NCI-H1417 (cell line): ENCODE results near the gene EXOC3L4.

Experiments used
- DNase-seq, 3 experiments: peaks; one replicate each; lab custom pipeline; 2025; lab: John Stamatoyannopoulos, UW

Gene EXOC3L4

DNA sequence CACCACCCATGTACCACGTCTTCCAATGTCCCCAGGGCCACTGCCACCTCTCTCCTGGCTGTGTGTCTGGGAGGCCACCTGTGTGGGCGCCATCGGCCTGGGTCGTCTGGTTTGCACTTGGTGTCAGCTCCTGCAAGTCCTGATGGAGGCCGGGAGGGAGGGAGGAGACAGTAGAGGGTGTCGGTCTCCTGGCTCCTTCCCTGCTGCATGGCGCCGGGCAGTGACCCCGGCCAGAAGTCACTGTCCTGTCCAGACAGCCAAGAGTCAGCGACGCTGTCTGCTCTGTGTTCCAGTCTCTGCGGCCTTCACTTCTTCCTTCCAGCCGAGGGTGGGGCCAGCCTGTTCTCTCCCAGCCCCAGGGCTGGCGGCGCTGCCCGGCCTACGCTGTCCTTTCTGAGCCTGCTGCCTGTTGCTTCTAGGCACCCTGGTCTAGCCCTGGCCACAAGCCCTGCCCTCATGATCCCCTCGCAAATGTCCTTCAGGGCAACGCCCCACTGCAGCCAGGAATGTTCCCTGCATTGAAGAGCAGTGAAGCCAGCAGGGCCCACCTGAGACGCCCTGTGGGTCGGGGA, 23.5 kb upstream of the EXOC3L4 start:
- no peak for DNase-seq

DNA sequence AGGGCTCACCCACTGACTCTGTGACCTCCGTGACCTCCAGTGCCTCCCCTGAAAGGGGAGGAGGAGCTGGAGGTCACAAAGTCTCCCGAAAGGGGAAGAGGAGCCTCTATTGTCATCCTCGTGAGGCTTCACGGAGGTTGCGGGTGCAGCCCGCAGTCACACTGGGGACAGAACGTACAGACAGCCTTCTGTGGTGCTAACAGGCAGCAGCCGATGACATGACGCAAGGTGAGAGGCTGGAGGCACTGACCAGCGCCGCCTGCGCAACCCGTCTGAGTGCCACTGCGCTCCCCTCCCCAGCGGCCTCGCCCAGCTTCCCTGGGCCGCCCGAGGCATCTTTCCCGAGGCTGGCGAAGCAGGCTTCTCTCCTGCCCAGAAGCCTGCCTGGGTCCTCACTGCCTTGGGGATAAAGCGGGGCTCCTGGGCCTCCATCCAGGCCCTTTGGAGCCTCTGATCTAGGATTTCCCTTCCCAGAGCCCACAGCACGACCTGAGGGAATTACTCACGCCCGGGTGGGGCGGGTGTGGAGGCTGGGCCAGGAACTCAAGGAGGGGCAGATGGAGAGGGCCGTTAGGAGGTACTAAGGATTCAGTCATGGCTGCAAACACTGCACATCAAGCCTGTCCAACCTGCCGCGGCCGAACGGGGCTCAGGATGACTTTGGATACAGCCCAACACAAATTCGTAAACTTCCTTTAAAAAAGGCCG, 22.8 kb upstream of the EXOC3L4 start:
- DNase-seq = no peak

DNA sequence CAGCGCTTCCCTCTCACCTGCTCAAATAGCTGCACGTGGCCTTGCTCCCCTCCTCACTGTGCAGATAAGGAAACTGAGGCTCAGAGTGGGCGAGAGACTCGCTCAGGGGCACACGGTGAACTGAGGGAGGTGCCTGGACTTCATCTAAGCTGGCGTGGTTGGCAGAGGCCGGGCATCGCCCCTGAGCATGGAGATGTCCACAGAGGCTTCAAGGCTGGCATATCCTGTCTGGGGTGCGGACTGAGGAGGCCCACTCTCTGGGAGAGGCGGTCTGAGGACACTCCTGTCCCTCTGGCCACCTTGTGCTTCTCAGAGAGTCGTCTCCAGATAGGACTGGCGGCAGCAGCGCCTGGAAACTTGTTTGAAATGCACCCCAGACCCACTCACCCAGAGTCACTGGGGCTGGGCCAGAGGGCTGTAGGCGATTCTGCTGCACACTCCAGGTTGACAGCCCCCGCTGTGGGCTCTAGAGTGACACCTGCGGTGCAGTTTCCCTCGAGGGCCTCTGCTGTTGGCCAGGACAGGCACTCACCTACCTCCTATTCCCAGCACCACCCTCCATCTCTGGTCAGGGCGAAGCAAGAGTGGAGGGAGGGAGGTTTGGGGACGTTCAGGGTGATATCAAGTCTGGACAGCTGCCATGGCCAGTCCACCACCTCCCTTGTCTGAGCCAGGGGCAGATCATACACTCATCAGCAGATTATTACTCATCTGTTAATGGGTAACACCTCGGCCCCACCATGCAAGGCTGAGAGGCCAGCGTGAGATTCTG, 21.7 kb upstream of the EXOC3L4 start:
- DNase-seq = peak in 1 of 3 experiments; percentile 7

DNA sequence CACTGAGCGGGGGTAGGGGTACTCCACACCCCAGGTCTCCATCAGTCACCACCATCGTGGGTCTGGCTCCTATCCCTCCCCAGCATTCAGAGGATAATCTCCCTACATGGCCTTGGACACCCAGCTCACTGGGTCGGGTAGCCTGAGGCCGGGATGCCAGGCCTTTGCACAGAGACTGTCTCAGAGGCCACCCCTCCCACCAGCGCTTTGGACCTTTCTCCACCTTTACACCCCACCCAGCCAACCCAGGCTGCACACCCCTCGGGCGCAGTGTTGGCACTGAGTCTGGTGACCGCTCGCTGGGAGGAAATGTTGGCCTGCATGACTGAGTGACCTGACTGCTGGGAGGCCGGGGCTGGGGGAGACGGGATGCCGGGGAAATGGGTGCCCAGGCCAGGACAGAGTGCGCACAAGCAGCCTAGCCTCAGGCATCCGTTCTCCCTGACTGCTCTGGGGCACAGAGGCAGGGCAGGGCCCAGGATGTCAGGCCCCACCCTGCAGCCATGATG, 21.1 kb upstream of the EXOC3L4 start:
- no peak for DNase-seq

DNA sequence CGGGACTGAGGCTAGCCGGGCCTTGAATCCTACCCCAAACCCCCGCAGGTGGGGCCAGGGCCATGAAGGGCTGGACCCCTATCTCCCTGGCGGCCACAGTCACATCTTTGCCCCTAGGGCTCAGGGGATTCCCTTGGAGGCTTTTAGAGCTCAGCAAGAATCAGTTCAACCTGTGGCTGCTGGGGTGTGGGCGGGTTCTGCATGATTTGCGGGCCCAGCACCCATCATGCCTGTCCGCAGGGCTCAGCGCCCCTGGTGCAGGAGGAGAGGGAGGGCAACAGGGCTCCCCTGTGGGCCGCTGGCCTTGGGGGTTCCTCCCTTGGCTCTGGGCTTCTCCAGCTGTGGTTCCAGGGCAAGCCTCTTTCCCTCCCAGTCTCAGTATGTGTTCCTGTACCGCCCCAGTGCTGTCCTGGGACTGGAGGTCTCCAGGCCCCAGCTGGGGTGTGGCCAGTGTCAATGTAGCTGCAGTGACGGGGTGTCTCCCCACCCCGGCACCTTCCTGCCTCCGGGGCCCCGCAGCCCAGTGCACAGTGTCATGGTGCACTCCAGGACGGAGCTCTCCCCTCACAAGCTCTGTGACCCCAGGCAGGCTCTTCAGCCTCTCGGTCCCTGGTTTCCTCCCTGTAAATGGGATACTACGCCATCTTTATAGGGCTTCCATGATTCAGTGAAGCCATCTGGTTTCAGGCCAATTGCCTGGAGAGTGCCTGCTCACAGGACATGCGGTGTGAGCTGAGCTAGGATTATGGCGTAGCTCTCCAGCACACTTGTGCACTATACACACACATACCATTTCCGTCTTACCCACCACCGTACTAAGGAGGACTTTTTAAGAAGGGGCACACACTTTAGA, 20.4 kb upstream of the EXOC3L4 start:
- no peak for DNase-seq

DNA sequence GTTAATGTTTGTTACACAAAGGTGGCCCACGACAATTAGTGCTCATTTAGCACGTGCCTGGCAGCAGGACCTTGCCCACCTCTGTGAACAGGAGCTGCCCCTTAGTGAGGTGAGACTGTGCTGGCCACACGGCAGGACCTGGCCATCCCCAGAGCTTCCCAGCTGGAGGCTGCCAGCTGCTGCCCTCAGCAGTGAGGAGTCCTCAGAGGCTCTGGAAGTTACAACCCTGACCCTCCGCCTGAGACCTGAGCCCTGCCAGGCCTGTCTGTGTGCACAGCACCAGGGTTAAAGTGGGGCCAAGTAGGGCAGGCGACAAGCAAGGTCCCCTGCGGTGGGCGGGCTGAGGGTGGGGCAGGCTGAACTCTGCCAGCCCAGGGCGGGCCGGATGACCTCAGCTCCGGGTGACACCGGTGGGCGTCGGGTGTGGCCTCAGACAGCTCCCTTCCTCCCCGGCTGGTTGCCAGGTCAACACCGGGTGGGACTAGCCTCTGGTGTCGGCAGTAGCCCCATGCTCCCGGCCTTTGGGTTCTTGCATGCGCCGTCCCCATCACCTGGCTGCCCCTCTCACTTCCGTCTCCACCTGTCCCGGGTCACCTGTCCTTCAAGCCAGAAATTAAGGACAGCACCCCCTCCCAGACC, 19.7 kb upstream of the EXOC3L4 start:
- DNase-seq = peak in 2 of 3 experiments; percentile 48 to 69

DNA sequence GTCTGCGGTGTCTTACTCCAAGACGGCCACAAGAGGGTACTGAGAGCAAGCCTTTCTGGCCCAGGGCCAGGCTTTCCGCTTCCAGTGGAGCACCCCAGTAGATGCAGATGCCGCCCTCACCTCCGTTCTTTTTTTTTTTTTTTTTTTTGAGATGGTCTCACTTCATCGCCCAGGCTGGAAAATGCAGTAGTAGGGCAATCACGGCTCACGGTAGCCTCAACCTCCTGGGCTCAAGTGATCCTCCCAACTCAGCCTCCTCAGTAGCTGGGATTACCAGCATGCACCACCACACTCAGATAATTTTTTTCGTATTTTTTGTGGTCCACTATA, 16.1 kb upstream of the EXOC3L4 start:
- DNase-seq = peak; percentile 71 to 92 (median 91)

DNA sequence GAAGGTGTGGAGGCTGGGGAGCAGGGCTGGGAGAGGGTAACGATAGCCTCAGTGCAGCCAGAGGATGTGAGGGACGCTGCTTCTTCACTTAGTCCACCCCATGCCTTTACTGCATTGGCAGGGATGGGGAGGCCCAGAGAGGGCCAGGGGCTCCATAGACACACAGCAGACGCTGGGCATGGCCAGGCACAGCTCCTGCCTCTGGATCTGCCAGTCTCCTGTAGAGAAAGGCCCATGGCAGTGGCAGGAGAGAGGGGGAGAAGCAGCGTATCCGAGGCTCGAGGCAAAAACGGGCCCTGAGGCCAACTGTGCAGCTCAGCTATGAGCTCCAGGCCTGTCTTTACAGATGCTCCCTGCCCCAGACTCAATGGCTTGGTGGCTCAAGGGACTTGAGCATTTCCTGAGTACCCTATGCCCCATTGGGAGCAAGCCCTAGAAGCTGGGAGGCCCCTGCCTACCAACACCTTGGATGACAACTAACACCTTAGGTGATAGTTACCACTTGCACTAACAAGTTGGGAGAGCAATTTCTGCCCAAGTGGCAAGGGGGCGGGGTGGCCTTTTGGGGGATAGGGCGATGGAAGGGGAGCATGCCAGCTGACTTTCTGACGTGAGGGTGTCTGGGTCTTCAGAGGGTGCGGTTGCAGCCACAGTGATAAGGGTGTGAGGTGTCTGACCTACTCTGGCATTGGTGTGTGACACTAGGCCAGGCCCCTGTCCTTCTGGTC, 15.5 kb upstream of the EXOC3L4 start:
- DNase-seq = no peak

DNA sequence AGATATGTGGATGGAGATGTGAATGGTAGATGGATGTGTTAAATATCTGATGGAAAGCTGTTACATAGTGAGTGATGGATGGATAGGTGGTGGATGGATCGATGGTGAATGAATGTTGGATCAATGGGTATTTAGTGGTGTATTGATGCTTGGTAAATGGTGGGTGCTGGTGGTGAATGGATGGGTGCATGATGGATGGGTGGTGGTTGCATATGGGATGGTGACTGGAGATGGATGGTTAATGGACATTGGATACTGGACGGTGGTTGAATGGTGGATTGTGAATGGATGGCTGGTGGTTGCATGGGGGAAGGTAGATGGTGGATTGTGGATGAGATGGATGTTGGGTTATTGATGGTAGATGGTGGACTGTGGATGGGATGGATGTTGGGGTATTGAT, 12.6 kb upstream of the EXOC3L4 start:
- DNase-seq = no peak

DNA sequence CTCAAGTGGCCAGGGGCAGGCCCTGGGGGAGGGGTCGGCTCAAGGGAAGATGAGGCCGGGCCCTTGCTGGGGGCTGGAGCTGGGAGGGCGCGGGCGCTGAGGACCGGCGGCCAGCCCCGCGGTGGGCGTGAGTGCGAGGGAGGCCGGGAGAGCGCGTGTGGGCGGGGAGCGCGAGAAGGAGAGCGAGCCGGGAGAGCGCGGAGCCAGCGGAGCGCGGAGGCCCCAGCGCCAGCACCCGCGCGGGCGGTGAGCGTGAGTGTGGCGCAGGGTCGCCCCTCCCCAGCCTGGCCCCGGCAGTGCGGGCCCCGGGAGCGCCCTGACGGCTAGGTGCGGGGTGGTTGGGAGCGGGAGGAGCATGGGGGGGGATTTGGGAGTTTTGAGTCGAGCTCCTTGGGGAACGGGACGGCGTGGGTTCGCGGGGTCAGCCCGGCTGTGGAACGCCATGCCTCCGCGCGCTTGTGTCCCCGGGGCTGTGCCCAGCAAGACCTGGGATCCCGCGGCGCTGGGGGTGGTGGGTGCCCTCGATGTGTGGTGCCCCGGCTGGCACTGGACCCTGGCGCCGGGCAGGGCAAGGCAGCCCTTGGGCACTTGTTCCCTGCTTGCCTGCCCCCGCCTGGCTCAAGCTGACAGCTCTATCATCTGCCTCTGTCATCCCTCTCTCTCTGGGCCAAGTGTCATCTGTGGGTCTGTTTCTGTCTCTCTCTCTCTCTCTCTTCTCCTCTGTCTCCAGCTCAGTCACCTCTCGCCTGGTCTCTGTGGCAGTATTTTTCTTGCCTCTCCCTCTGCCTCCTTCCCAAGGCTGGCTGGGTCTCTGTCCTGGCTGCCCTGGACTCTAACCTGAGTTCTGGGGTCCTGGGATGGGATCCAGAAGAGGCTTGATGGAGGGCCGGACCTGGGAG, 10.3 kb upstream of the EXOC3L4 start, which contains the start of gene LBHD2:
Gene LBHD2 (plus strand): TSS at position 190 of the 899 bp plus-strand sequence. CDS start 1,803 bp downstream, outside the sequence.
- DNase-seq = peak in 2 of 3 experiments; percentile 24 to 25

DNA sequence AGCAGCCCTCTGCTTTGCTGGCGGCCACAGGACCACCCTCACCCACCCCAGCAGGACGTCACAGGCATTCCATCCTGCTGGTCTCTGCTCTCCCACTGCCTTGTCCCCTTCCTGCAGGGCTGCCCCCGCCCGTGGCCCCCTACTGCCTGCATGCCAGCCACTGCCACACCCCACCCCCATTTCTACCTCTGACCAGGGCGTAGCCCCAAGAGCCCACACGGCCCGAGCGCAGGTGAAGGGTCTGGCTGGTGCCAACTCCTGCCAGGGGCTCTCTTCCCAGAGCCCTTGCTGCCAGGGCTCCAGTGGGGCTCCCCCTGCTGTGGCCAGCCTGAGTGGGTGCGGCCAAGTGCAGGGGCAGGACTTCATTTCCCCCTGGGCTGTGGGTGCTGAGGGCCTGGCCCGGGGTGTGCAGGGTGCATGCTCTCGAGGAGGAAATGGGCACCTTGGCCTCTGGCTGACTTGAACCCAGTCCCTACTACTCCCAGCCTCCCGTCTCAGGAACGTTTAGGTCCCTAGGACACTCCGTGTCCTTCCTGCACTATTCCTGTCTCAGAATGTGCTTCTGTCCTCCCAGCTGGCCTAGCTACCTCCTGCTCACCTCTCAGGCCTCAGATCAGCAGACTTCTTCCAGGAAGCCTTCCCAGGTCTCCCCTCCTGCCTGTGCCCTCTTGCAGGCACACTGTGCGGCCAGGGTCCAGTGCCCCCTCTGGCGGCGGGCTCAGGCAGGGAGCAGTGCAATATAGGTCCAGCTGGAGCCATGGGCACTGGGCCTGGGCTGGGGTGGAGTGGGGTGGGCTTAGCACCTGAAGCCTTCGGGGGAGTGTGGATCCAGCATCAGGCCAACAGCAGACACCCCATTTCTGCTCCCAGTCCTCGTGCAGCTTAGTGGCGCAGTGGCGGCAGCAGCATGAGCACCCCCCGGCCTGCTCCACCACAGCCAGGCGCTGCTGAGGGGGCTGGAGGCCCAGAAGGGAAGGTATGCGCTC, 9.1 kb upstream of the EXOC3L4 start:
- no peak for DNase-seq

DNA sequence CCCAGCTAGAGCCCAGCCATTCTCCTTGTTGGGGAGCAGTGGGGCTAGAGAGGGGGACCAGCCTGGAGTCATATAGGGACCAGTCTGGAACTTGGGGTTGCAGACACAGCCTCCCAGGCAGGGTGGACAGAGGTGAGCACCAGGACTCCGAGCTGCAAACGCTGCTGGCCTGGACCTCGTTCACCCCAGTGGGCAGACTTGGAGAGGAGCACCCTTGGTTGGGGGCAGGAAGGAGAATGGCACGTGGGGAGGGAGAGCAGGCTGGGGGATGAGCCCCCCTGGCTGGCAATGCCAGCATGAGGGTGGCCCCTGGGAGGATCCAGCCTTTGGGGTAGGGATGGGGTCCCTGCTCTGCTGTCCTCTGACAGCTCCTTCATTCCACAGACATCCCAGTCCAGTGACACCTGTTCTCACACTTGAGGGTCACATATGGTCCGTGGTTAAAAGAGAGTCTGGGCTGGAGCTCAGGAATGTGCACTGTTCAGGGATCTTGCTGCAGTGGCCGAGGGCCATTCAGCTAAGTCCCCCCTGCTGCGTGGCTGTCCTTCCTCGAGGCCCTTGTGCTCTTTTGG, 7.7 kb upstream of the EXOC3L4 start:
- DNase-seq = no peak

DNA sequence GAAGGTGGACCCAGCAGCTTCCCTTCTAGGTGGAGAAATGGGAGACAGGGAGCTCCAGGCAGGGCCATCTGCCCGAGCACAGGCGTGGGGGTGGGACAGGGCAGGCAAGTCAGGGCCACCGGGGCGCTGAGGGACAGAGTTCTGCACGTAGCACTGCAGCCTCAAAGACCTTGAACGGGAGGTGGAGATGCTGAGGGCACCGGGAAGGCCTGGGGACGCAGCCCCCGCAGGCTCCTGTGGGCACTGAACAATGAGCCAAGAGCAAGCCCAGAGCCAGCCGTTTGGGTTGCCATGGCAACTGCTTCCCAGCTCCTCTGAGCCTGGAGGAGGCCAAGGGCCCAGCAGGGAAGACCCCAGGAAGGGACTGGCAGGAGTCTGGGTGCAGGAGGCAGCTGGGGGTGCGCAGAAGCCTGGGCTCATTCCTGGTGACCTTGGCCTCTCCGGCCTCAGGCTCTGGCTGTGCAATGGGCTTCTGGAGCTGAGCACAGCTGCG, 7.1 kb upstream of the EXOC3L4 start:
- peak in 2 of 3 experiments; percentile 42 to 72 for DNase-seq

DNA sequence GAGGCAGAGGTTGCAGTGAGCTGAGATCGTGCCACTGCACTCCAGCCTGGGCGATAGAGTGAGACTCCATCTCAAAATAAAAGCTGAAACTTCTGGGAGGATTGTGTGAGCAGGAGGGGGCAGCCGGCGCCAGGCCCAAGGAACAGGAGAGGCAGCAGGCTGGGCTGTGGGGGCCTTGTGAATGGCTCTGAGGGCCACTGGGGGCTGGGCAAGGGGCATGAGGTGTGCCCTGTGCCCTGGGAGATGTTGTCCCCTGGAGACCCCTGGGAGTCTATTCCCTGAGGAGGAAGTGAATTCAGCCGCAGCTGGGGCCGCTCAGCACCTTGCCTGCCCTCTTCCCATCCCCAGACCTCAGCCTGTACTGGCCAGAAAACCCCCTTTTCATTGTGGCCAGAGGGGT, 5.6 kb upstream of the EXOC3L4 start:
- no peak for DNase-seq

DNA sequence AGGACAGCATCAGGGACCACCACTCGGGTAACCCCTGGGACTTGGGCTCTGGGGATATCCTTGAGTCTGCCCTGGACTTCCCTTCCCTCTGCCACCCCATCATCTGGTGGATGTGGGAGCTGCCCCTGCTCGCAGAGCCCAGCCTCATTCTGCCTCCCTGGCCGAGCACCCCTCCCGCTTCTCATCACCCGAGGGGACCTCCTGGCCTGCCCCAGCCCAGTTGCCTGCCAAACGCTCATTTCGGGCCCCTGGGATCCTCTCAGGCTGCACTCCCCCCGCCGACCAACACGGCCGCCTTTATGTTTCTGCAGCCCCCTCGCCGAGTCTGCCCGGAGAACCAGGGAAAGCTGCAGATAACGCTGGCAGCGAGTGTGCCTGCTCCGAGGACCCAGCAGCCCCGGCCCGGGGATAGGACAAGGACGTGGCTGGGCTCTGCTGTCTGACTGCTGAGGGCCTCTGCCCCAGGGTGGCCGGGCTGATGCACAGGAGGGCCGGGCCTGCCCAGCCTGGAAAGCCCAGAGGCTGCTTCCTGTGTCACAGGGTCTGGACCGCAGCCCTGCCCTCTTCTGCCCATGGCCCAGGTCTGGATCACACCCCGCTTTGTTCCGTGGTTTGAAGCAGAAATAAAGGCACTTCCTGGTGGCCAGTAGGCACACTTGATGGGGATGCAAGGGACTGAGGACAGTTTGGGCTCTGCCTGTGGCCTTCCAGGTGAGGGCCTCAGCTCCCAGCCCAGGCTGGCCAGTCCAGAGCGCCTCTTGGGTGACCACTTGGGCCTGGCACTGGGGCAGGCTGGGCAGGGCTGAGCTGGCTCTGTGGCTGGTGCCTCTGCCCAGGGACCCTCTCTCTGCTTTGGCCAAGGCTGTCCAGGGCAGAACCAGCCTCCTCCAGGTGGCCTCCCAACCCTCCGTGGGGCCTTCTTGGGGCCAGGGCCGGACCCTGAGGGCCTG, 4.9 kb upstream of the EXOC3L4 start:
- no peak for DNase-seq

DNA sequence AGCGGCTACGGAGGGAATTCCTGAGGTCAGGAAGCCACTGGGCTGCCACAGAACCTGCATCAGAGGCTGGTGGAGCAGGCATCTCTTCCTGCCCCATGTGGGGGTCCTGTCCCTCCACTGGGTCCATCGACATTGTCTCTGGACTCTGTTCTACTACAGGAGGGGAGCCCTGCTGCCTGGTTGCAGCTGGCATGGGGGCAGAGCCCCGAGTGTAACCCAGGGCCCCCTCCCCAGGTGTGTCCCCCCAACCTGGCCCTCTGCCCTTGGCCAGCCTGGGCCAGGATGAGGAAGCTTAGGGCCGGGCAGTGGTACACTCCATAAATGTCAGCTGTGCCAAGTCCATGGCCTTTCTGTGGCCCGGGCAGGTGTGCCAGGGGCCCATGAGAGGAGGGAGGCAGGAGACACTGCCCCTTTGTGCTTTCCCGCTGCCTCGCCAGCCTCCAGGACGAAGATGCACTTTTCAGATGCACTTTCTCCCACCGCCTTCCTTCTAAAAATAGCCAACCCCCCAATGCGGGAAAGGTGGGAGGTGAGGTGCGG, 4.0 kb upstream of the EXOC3L4 start:
- DNase-seq = no peak
